GM19372 (cell line): ENCODE results near the gene VPS54.

Experiments used
- ATAC-seq: cut with Tn5 transposase; IDR thresholded peaks from one replicate; pipeline ENCODE4 v1.9.1; 2021; ENCODE audit warnings: mild to moderate bottlenecking, low read depth, moderate library complexity; ENCODE audit not compliant: unreplicated experiment

The VPS54 gene, protein sequence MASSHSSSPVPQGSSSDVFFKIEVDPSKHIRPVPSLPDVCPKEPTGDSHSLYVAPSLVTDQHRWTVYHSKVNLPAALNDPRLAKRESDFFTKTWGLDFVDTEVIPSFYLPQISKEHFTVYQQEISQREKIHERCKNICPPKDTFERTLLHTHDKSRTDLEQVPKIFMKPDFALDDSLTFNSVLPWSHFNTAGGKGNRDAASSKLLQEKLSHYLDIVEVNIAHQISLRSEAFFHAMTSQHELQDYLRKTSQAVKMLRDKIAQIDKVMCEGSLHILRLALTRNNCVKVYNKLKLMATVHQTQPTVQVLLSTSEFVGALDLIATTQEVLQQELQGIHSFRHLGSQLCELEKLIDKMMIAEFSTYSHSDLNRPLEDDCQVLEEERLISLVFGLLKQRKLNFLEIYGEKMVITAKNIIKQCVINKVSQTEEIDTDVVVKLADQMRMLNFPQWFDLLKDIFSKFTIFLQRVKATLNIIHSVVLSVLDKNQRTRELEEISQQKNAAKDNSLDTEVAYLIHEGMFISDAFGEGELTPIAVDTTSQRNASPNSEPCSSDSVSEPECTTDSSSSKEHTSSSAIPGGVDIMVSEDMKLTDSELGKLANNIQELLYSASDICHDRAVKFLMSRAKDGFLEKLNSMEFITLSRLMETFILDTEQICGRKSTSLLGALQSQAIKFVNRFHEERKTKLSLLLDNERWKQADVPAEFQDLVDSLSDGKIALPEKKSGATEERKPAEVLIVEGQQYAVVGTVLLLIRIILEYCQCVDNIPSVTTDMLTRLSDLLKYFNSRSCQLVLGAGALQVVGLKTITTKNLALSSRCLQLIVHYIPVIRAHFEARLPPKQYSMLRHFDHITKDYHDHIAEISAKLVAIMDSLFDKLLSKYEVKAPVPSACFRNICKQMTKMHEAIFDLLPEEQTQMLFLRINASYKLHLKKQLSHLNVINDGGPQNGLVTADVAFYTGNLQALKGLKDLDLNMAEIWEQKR

DNA sequence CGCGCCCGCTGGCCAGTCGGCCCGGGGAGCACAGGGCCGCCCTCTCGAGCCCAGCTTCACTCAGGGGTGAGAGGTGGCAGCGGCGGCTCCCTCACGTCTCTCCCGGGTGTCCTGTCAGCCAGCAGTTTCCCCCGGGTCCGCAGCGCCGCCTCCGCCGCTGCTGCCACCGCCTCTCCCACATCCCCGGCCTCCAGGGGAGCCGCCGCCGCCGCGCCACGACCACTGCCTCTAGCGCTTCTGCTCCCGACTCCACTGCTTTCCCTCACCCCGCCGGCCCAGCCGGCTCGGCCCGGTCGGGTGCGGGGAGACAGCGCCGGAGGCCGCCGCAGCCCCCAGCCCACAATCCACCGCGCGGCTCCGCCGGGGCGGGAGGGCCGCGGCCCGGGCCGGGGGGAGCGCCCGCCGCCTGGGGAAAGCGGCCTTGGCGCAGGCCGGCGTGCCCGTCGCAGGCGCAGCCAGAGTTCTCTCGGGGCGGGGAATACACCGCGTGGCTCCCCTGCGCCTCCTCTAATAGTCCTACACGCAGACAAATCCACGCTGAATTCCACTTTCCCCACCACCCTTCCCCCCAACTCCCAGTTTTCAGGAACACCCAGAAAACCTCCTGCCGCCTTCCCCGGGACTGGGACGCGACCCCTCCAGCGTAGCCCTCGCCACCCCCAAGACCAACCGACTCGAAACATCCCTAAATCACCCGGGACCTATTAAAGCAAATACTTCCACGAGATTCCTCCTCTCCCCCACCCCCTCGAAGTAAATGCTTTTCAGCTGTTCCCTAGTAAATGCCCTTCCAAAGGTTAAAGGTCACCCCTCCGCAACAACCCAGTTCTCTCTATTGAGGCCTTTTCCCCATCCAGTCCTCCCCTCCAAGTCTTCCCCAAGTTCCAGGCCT, at the start of gene VPS54:
TSS of gene VPS54 (minus strand) at position 346 of the 892 bp plus-strand sequence. CDS start 35,429 bp downstream, outside the sequence.
- peak; percentile 64 for ATAC-seq

GRCh38 chr2:64067326-64067725, 48.1 kb upstream of the VPS54 start:
- ATAC-seq: no peak

DNA sequence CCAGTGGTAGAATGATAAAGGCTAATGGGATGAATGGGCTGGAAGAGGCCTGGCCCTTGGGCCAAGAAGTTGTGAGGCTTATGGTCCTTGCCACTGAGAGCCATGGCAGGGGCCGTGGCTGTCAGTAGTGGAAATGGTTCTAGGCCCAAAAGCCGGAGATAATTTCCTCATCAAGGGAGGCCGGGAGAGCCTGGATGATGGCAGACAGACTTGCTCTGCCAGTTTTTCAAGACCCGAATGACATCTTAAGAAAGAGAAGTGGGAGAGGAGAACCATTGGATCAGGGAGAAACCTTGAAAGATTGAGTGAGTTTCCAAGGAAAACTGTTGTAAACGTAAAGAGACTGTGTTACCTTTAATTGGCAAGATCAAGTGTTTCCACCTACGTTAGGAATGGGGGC, 46.3 kb upstream of the VPS54 start:
- ATAC-seq: no peak

- ATAC-seq: no peak
These were observed 44.7 kb upstream of the VPS54 start for GRCh38 chr2:64063924-64064331.

- no peak for ATAC-seq
These were observed 44.2 kb upstream of the VPS54 start for GRCh38 chr2:64063454-64063853.

DNA sequence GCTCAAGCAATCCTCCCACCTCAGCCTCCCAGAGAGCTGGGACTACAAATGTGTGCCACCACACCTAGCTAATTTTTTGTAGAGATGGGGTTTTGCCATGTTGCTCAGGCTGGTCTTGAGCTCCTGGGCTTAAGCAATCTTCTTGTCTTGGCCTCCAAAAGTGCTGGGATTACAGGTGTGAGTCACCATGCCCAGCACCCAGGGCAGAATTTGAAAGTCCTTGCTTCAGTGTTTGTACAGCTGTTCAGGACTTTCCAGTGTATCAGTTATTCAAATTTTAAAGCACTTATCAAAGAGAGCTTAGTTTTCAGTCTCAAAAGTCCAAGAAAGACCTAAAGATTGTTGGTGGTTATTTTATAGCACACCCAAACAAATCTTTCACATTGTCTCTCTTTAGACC, 43.6 kb upstream of the VPS54 start:
- ATAC-seq: peak; percentile 73

DNA sequence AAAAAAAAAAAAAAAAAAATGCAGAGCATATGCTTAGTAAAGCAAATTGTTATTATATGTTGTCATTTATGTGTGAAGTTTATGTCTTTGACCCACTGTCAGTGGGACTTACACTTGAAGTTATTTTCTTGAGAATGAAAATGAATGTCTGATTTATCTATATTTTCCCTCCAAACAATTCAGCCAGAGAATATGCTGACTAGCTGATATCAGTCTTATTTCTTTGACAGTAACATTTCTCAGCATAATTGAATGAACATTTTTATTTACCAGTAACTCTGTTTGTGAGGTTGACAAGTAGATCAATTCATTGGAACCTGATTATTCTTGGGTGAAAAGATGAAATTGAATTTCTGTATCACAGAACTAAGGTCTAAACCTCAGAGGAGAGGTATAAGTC, 40.0 kb upstream of the VPS54 start:
- no peak for ATAC-seq

DNA sequence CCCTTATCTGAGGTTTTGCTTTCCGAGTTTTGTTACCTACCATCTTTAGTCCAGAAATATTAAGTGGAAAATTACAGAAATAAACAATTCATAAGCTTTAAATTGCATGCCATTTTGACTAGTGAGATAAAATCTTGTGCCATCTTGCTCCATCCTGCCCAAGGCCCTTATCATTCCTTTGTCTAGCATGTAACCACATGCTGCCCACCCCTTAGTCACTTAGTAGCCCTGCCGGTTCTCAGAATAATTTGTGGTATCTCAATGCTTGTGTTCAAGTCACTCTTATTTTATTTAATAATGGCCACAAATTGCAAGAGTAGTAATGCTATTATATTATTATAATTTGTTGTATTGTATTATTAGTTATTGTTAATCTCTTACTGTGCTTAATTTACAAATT, 36.8 kb upstream of the VPS54 start:
- ATAC-seq: no peak

DNA sequence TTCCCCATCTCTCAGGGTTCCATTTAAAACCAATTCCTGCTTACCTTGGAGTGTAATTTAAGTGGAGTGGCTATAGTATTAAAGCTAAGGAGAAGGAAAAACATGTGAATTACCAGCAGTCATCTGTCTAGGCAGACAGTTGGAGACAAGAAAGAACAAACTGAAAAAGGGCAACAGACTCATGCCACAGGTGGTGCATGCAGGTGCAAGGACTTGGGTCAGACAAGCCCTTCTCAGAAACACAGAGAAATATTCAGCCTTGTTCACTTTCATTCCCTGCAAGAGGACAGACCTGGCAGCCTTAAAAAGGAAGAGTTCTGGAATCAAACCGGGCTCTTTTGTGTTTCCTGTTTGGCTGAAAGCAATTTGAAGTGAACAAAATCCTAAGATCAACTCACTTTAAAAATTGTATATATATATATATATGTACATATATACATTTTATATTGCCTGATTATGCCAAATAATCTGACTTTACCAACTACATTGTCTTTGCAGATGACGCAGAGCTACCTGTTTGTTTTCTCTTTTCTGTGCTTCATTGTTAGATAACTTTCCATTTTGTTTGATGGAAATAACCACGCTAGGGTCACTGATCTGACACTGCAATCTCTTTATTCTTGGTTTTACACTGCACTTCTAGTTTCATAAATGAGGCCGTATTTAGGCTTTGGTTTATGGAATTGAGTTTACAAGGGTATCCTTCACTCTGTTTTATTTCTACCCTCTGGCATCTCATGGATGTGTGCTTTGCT, 35.1 kb upstream of the VPS54 start:
- no peak for ATAC-seq

GRCh38 chr2:64052463-64053241, 33.4 kb upstream of the VPS54 start:
- no peak for ATAC-seq

GRCh38 chr2:64049633-64050220, 30.5 kb upstream of the VPS54 start:
- peak; percentile 81 for ATAC-seq

DNA sequence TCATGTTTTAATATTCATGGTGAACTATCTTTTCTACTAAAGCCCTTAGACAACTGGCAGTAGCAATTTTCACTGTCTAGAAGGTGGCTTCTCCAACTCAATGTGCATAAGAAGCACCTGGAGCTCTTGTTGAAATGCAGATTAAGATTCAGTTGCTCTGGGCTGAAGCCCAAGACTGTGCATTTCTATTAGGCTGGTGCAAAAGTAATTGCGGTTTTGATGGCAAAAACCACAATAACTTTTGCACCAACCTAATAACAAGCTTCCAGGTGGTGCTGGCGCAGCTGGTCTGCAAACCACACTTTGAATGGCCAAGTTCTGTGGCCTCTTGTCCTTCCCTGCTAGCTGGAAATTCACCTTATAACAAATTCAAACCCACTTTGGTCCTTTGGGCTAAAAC, 26.7 kb upstream of the VPS54 start:
- ATAC-seq: no peak

GRCh38 chr2:64040161-64040560, 20.9 kb upstream of the VPS54 start:
- ATAC-seq: no peak

- peak; percentile 97 for ATAC-seq
These were observed 16.9 kb upstream of the VPS54 start for GRCh38 chr2:64036034-64036705.

GRCh38 chr2:64035072-64035942, 16.1 kb upstream of the VPS54 start:
- ATAC-seq: no peak

- ATAC-seq: no peak
These were observed 10.0 kb upstream of the VPS54 start for GRCh38 chr2:64029116-64029665.

- ATAC-seq: no peak
These were observed 6.5 kb upstream of the VPS54 start for GRCh38 chr2:64025741-64026140.
